HEK293 (cell line): ENCODE data around the gene WFDC1.

Source experiments
- GLIS2 ChIP-seq: fragments of 450-650 bp; formaldehyde crosslinking; IDR thresholded peaks from 2 replicates; pipeline ENCODE4 v1.5.1; 2016; ENCODE audit warnings: missing biosample characterization, missing genetic modification characterization
- KLF9 ChIP-seq: fragments of 450-650 bp; formaldehyde crosslinking; IDR thresholded peaks from 2 replicates; pipeline ENCODE4 v1.5.1; 2016; ENCODE audit warnings: missing biosample characterization, missing genetic modification characterization, low read depth
- REPIN1 ChIP-seq: fragments of 450-650 bp; formaldehyde crosslinking; IDR thresholded peaks from 2 replicates; pipeline ENCODE4 v1.5.1; 2017; ENCODE audit warnings: missing biosample characterization, missing genetic modification characterization, low read depth
- SCRT1 ChIP-seq: fragments of 450-650 bp; formaldehyde crosslinking; IDR thresholded peaks from 2 replicates; pipeline ENCODE4 v1.5.1; 2016; ENCODE audit warnings: missing biosample characterization, missing genetic modification characterization, borderline replicate concordance
- SP3 ChIP-seq: fragments of 450-650 bp; formaldehyde crosslinking; IDR thresholded peaks from 2 replicates; pipeline ENCODE4 v1.5.1; 2016; ENCODE audit warnings: missing biosample characterization, missing genetic modification characterization
- SP7 ChIP-seq: fragments of 450-650 bp; formaldehyde crosslinking; IDR thresholded peaks from 2 replicates; pipeline ENCODE4 v1.5.1; 2016; ENCODE audit warnings: missing biosample characterization, missing genetic modification characterization
- ZBTB17 ChIP-seq: fragments of 450-650 bp; formaldehyde crosslinking; IDR thresholded peaks from 2 replicates; pipeline ENCODE4 v1.5.1; 2016; ENCODE audit warnings: missing biosample characterization, missing genetic modification characterization
- ZFP3 ChIP-seq: fragments of 450-650 bp; formaldehyde crosslinking; IDR thresholded peaks from 2 replicates; pipeline ENCODE4 v1.5.1; 2016; ENCODE audit warnings: low read depth, missing biosample characterization, missing genetic modification characterization
- ZFP41 ChIP-seq: fragments of 450-650 bp; formaldehyde crosslinking; IDR thresholded peaks from 2 replicates; pipeline ENCODE4 v1.5.1; 2016; ENCODE audit warnings: missing biosample characterization, missing genetic modification characterization, borderline replicate concordance
- ZNF132 ChIP-seq: fragments of 450-650 bp; formaldehyde crosslinking; IDR thresholded peaks from 2 replicates; pipeline ENCODE4 v1.5.1; 2017; ENCODE audit warnings: missing biosample characterization, missing genetic modification characterization, borderline replicate concordance
- ZNF140 ChIP-seq: fragments of 450-650 bp; formaldehyde crosslinking; IDR thresholded peaks from 2 replicates; pipeline ENCODE4 v1.5.1; 2016; ENCODE audit warnings: missing biosample characterization, missing genetic modification characterization
- ZNF157 ChIP-seq: fragments of 450-650 bp; formaldehyde crosslinking; IDR thresholded peaks from 2 replicates; pipeline ENCODE4 v1.5.1; 2016; ENCODE audit warnings: missing biosample characterization, missing genetic modification characterization
- ZNF174 ChIP-seq: fragments of 450-650 bp; formaldehyde crosslinking; IDR thresholded peaks from 2 replicates; pipeline ENCODE4 v1.5.0; 2017; ENCODE audit warnings: missing biosample characterization, mild to moderate bottlenecking, missing genetic modification characterization
- ZNF19 ChIP-seq: fragments of 450-650 bp; formaldehyde crosslinking; IDR thresholded peaks from 2 replicates; pipeline ENCODE4; 2016; ENCODE audit warnings: missing biosample characterization, missing genetic modification characterization, low read depth
- ZNF37A ChIP-seq: fragments of 450-650 bp; IDR thresholded peaks from 2 replicates; pipeline ENCODE4 v1.5.1; 2018; ENCODE audit warnings: missing biosample characterization, missing genetic modification characterization
- ZNF416 ChIP-seq: fragments of 450-650 bp; formaldehyde crosslinking; IDR thresholded peaks from 2 replicates; pipeline ENCODE4 v1.5.1; 2016; ENCODE audit warnings: missing biosample characterization, missing genetic modification characterization
- ZNF433 ChIP-seq: fragments of 450-650 bp; formaldehyde crosslinking; IDR thresholded peaks from 2 replicates; pipeline ENCODE4 v1.5.1; 2016; ENCODE audit warnings: missing biosample characterization, missing genetic modification characterization, low read depth
- ZNF558 ChIP-seq: fragments of 450-650 bp; formaldehyde crosslinking; IDR thresholded peaks from 2 replicates; pipeline ENCODE4 v1.5.1; 2016; ENCODE audit warnings: missing biosample characterization, missing genetic modification characterization
- ZNF571 ChIP-seq: fragments of 450-650 bp; formaldehyde crosslinking; IDR thresholded peaks from 2 replicates; pipeline ENCODE4 v1.5.0; 2017; ENCODE audit warnings: missing biosample characterization, missing genetic modification characterization
- ZNF621 ChIP-seq: fragments of 450-650 bp; formaldehyde crosslinking; IDR thresholded peaks from 2 replicates; pipeline ENCODE4 v1.5.1; 2017; ENCODE audit warnings: missing biosample characterization, missing genetic modification characterization
- ZNF629 ChIP-seq: fragments of 450-650 bp; formaldehyde crosslinking; IDR thresholded peaks from 2 replicates; pipeline ENCODE4 v1.5.1; 2017; ENCODE audit warnings: missing biosample characterization, missing genetic modification characterization
- ZNF660 ChIP-seq: fragments of 450-650 bp; IDR thresholded peaks from 2 replicates; pipeline ENCODE4 v1.5.1; 2018; ENCODE audit warnings: missing biosample characterization, mild to moderate bottlenecking, missing genetic modification characterization
- ZNF777 ChIP-seq: fragments of 450-650 bp; formaldehyde crosslinking; IDR thresholded peaks from 2 replicates; pipeline ENCODE4 v1.5.1; 2017; ENCODE audit warnings: missing biosample characterization, missing genetic modification characterization, borderline replicate concordance
- TF ChIP-seq, protein P1 (sequence below): fragments of 450-650 bp; formaldehyde crosslinking; conservative IDR thresholded peaks from 2 replicates; pipeline ENCODE4 v1.5.1; 2016; ENCODE audit warnings: low read depth, missing biosample characterization, missing genetic modification characterization
- TF ChIP-seq, protein P2 (sequence below): fragments of 450-650 bp; formaldehyde crosslinking; IDR thresholded peaks from 2 replicates; pipeline ENCODE4 v1.5.1; 2016; ENCODE audit warnings: missing biosample characterization, missing genetic modification characterization
- TF ChIP-seq, protein P3 (sequence below): fragments of 450-650 bp; formaldehyde crosslinking; IDR thresholded peaks from 2 replicates; pipeline ENCODE4 v1.5.1; 2017; ENCODE audit warnings: missing biosample characterization, missing genetic modification characterization
- TF ChIP-seq, protein P4 (sequence below): fragments of 450-650 bp; formaldehyde crosslinking; IDR thresholded peaks from 2 replicates; pipeline ENCODE4 v1.5.1; 2016; ENCODE audit warnings: missing biosample characterization, missing genetic modification characterization
- TF ChIP-seq, protein P5 (sequence below): fragments of 450-650 bp; formaldehyde crosslinking; IDR thresholded peaks from 2 replicates; pipeline ENCODE4 v1.5.1; 2016; ENCODE audit warnings: missing biosample characterization, missing genetic modification characterization
- TF ChIP-seq, protein P6 (sequence below): fragments of 450-650 bp; IDR thresholded peaks from 2 replicates; pipeline ENCODE4 v1.5.1; 2018; ENCODE audit warnings: missing biosample characterization, missing genetic modification characterization

Gene WFDC1

DNA sequence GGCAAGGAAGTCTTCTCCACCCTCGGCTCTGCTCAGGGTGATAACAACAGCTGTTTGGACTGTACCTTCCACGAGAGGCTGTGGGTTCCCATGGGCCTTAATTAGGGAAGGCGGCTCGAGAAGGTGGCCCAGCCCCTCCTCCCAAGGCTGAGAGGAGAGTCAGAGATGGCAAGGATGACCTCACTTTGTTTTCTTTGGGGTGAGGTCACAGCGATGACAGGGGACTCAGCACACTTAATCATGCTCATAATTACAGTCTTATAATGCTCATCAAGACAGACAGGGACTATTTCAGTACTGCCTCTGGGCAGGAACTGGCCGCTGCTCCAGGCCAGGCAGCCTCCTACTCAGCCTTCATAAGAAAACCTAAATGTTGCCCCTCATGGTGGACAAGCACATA, 19.7 kb downstream of the WFDC1 start (continued):
- TF ChIP-seq, protein P1, sequence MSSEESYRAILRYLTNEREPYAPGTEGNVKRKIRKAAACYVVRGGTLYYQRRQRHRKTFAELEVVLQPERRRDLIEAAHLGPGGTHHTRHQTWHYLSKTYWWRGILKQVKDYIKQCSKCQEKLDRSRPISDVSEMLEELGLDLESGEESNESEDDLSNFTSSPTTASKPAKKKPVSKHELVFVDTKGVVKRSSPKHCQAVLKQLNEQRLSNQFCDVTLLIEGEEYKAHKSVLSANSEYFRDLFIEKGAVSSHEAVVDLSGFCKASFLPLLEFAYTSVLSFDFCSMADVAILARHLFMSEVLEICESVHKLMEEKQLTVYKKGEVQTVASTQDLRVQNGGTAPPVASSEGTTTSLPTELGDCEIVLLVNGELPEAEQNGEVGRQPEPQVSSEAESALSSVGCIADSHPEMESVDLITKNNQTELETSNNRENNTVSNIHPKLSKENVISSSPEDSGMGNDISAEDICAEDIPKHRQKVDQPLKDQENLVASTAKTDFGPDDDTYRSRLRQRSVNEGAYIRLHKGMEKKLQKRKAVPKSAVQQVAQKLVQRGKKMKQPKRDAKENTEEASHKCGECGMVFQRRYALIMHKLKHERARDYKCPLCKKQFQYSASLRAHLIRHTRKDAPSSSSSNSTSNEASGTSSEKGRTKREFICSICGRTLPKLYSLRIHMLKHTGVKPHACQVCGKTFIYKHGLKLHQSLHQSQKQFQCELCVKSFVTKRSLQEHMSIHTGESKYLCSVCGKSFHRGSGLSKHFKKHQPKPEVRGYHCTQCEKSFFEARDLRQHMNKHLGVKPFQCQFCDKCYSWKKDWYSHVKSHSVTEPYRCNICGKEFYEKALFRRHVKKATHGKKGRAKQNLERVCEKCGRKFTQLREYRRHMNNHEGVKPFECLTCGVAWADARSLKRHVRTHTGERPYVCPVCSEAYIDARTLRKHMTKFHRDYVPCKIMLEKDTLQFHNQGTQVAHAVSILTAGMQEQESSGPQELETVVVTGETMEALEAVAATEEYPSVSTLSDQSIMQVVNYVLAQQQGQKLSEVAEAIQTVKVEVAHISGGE (tag by site-specific recombination) = no peak
- TF ChIP-seq REPIN1 (tag by site-specific recombination) (no peak), ZNF571 (tag by site-specific recombination) (no peak), SP7 (tag by site-specific recombination) (peak; percentile 98), ZNF660 (tag by site-specific recombination) (0 out of 2 replicates have a peak, but pooled peaks have one; percentile 69), ZNF621 (tag by site-specific recombination) (no peak), ZNF19 (tag by site-specific recombination) (no peak), ZNF140 (tag by site-specific recombination) (no peak), ZNF416 (tag by site-specific recombination) (no peak), ZFP3 (no peak), ZFP41 (tag by site-specific recombination) (no peak), ZNF558 (tag by site-specific recombination) (no peak), ZNF157 (tag by site-specific recombination) (no peak), SCRT1 (tag by site-specific recombination) (no peak), ZNF174 (tag by site-specific recombination) (no peak), ZNF629 (tag by site-specific recombination) (peak; percentile 90), GLIS2 (tag by site-specific recombination) (no peak), KLF9 (tag by site-specific recombination) (no peak), SP3 (tag by site-specific recombination) (no peak), ZBTB17 (tag by site-specific recombination) (no peak), ZNF132 (tag by site-specific recombination) (no peak), ZNF777 (no peak), ZNF37A (tag by site-specific recombination) (no peak), ZNF433 (tag by site-specific recombination) (no peak)
- TF ChIP-seq, protein P2, sequence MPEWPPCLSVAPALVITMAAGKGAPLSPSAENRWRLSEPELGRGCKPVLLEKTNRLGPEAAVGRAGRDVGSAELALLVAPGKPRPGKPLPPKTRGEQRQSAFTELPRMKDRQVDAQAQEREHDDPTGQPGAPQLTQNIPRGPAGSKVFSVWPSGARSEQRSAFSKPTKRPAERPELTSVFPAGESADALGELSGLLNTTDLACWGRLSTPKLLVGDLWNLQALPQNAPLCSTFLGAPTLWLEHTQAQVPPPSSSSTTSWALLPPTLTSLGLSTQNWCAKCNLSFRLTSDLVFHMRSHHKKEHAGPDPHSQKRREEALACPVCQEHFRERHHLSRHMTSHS (tag by site-specific recombination) = no peak
- TF ChIP-seq, protein P3, sequence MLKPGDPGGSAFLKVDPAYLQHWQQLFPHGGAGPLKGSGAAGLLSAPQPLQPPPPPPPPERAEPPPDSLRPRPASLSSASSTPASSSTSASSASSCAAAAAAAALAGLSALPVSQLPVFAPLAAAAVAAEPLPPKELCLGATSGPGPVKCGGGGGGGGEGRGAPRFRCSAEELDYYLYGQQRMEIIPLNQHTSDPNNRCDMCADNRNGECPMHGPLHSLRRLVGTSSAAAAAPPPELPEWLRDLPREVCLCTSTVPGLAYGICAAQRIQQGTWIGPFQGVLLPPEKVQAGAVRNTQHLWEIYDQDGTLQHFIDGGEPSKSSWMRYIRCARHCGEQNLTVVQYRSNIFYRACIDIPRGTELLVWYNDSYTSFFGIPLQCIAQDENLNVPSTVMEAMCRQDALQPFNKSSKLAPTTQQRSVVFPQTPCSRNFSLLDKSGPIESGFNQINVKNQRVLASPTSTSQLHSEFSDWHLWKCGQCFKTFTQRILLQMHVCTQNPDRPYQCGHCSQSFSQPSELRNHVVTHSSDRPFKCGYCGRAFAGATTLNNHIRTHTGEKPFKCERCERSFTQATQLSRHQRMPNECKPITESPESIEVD (tag by site-specific recombination) = no peak
- TF ChIP-seq, protein P4, sequence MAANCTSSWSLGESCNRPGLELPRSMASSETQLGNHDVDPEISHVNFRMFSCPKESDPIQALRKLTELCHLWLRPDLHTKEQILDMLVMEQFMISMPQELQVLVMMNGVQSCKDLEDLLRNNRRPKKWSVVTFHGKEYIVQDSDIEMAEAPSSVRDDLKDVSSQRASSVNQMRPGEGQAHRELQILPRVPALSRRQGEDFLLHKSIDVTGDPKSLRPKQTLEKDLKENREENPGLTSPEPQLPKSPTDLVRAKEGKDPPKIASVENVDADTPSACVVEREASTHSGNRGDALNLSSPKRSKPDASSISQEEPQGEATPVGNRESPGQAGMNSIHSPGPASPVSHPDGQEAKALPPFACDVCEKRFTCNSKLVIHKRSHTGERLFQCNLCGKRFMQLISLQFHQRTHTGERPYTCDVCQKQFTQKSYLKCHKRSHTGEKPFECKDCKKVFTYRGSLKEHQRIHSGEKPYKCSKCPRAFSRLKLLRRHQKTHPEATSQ (tag by site-specific recombination) = no peak
- TF ChIP-seq, protein P5, sequence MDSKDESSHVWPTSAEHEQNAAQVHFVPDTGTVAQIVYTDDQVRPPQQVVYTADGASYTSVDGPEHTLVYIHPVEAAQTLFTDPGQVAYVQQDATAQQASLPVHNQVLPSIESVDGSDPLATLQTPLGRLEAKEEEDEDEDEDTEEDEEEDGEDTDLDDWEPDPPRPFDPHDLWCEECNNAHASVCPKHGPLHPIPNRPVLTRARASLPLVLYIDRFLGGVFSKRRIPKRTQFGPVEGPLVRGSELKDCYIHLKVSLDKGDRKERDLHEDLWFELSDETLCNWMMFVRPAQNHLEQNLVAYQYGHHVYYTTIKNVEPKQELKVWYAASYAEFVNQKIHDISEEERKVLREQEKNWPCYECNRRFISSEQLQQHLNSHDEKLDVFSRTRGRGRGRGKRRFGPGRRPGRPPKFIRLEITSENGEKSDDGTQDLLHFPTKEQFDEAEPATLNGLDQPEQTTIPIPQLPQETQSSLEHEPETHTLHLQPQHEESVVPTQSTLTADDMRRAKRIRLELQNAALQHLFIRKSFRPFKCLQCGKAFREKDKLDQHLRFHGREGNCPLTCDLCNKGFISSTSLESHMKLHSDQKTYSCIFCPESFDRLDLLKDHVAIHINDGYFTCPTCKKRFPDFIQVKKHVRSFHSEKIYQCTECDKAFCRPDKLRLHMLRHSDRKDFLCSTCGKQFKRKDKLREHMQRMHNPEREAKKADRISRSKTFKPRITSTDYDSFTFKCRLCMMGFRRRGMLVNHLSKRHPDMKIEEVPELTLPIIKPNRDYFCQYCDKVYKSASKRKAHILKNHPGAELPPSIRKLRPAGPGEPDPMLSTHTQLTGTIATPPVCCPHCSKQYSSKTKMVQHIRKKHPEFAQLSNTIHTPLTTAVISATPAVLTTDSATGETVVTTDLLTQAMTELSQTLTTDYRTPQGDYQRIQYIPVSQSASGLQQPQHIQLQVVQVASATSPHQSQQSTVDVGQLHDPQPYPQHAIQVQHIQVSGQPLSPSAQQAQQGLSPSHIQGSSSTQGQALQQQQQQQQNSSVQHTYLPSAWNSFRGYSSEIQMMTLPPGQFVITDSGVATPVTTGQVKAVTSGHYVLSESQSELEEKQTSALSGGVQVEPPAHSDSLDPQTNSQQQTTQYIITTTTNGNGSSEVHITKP (tag by site-specific recombination) = peak; percentile 61; the same call in 1 of the 2 replicates
- TF ChIP-seq, protein P6, sequence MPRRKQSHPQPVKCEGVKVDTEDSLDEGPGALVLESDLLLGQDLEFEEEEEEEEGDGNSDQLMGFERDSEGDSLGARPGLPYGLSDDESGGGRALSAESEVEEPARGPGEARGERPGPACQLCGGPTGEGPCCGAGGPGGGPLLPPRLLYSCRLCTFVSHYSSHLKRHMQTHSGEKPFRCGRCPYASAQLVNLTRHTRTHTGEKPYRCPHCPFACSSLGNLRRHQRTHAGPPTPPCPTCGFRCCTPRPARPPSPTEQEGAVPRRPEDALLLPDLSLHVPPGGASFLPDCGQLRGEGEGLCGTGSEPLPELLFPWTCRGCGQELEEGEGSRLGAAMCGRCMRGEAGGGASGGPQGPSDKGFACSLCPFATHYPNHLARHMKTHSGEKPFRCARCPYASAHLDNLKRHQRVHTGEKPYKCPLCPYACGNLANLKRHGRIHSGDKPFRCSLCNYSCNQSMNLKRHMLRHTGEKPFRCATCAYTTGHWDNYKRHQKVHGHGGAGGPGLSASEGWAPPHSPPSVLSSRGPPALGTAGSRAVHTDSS (tag by site-specific recombination) = no peak
